Measurements from ENCODE around the gene POLR1G. TPM values are rescaled to one million over a fixed set of nuclear protein-coding genes. Genes with fewer than 3 reads are reported as not detected.

Gene POLR1G
- polyA plus RNA-seq, 2 of the 4 experiments (the other 2 are of a cell fraction), result 15.1 to 31.2 TPM

GRCh38 chr19:45440873-45441654 lies 34.6 kb downstream of the POLR1G start:
- Histone ChIP-seq H3K4me3 (no peak overlapping the region), H3K4me2 (no peak overlapping the region), H3K4me1 (peaks cover 31% of the 10 kb centered on the region), H3K27ac (peak overlapping the region in 1 of 2 experiments; percentile 95; a peak in 3 of 6 replicates), H3K9me3 (no peaks in the 10 kb centered on the region)
- 85% methylated on average over 9 of the region's 9 CpGs for WGBS (ENCODE audit: missing lambda C conversion rate)
- FAIRE-seq (no peak), ATAC-seq (peak; percentile 11 to 54; a peak in 3 of 6 replicates), DNase-seq (ENCODE audit: low read depth in 1 of 2, low spot score in 1 of 2) (peak in 1 of 2 experiments; percentile 83)
- ChIA-PET POLR2A (interaction anchor here (0.6 to 4.6 kb wide), 3 partner anchors 14 to 37 kb away, joined by 3 to 40 read pairs (median 34); partner anchors contain the start of gene FOSB), CTCF (interaction anchor here (0.6 to 27.6 kb wide), 10 partner anchors 13 to 248 kb away, joined by 3 to 1883 read pairs (median 38); partner anchors contain the start of genes ERCC1, FOSB, PPM1N and PPP1R13L)
- TF ChIP-seq HOXB13 (CRISPR knock-in tag; IDR thresholded peaks at IDR 0.05; ENCODE audit: low read depth), result no peak
- no peak for TF ChIP-seq RFX5 (IDR thresholded peaks at IDR 0.05)
- no peak for TF ChIP-seq ZNF302 (CRISPR knock-in tag; IDR thresholded peaks at IDR 0.05)
- no peak for TF ChIP-seq CEBPB (IDR thresholded peaks at IDR 0.05)
- TF ChIP-seq HES2 (IDR thresholded peaks at IDR 0.05), result no peak
- no peak for TF ChIP-seq RNF2 (IDR thresholded peaks at IDR 0.05; ENCODE audit: borderline replicate concordance, low read depth)
- no peak for TF ChIP-seq RCOR1 (IDR thresholded peaks at IDR 0.05; ENCODE audit: low read depth, low read length)
- no peak for TF ChIP-seq SREBF2 (IDR thresholded peaks at IDR 0.05)
- TF ChIP-seq CHD2 (IDR thresholded peaks at IDR 0.05; ENCODE audit: low read length, partially characterized antibody), result no peak
- no peak for TF ChIP-seq FOSL2 (IDR thresholded peaks at IDR 0.05)
- TF ChIP-seq FOSL2 (CRISPR knock-in tag; IDR thresholded peaks at IDR 0.05), result 0 out of 2 replicates have a peak, but pooled peaks have one; percentile 2
- TF ChIP-seq MAX (IDR thresholded peaks at IDR 0.05), result peak; percentile 41; the same call in 1 of the 2 replicates

GRCh38 chr19:45442408-45442777 lies 35.9 kb downstream of the POLR1G start:
- CTCF ChIA-PET, result interaction anchor here (0.6 to 27.6 kb wide), 5 partner anchors 14 to 200 kb away, joined by 3 to 1883 read pairs (median 201); partner anchors contain the start of genes ERCC1, FOSB, PPM1N and RTN2
- Histone ChIP-seq H3K4me2 (peak overlapping the region; percentile 99; the same call in 2 of the 3 replicates), H3K4me3 (no peak overlapping the region), H3K9me3 (no peaks in the 10 kb centered on the region), H3K4me1 (peaks cover 31% of the 10 kb centered on the region), H3K27ac (peak overlapping the region in 1 of 2 experiments; percentile 86; a peak in 2 of 6 replicates)
- DNase-seq (ENCODE audit: low read depth in 1 of 2, low spot score in 1 of 2) (no peak), ATAC-seq (no peak), FAIRE-seq (no peak)
- POLR2A ChIA-PET, result interaction anchor here (4.6 kb wide), 1 partner anchor 26 kb away, joined by 40 read pairs; the partner anchor contains the start of gene FOSB
- WGBS (ENCODE audit: missing lambda C conversion rate), result 77% methylated on average over 2 of the region's 2 CpGs
- TF ChIP-seq RAD21 (conservative IDR thresholded peaks at IDR 0.05 in 1 of 2, IDR thresholded peaks at IDR 0.05 in 1 of 2) (no peak), FOSB (CRISPR knock-in tag; IDR thresholded peaks at IDR 0.05) (no peak), MAFK (IDR thresholded peaks at IDR 0.05; ENCODE audit: partially characterized antibody) (no peak), HOXB5 (CRISPR knock-in tag; IDR thresholded peaks at IDR 0.05) (no peak), ELK1 (IDR thresholded peaks at IDR 0.05; ENCODE audit: low read depth, low read length) (no peak), CHD4 (IDR thresholded peaks at IDR 0.05; ENCODE audit: borderline replicate concordance) (peak; percentile 76; the same call in 1 of the 2 replicates), RNF2 (IDR thresholded peaks at IDR 0.05; ENCODE audit: borderline replicate concordance, low read depth) (no peak), ZC3H11A (IDR thresholded peaks at IDR 0.05) (no peak), HDAC2 (IDR thresholded peaks at IDR 0.05) (peak; percentile 93), SMC3 (IDR thresholded peaks at IDR 0.05) (no peak), ZNF302 (CRISPR knock-in tag; IDR thresholded peaks at IDR 0.05) (no peak), BCL3 (IDR thresholded peaks at IDR 0.05) (no peak), TFCP2L1 (CRISPR knock-in tag; IDR thresholded peaks at IDR 0.05) (no peak), ZFP36 (IDR thresholded peaks at IDR 0.05; ENCODE audit: borderline replicate concordance, partially characterized antibody) (peak; percentile 83), PHF8 (IDR thresholded peaks at IDR 0.05; ENCODE audit: borderline replicate concordance, low read depth) (no peak), MYC (IDR thresholded peaks at IDR 0.05; ENCODE audit: borderline replicate concordance, low read length) (no peak), REST (IDR thresholded peaks at IDR 0.05) (no peak), ATOH8 (CRISPR knock-in tag; IDR thresholded peaks at IDR 0.05; ENCODE audit: low read depth) (no peak), NFE2L2 (conservative IDR thresholded peaks at IDR 0.05; ENCODE audit: low read length) (no peak)

Measured in A549 (cell line).